MCF 10A (cell line): Measurements from ENCODE around the gene MAP1LC3B. TPM values are rescaled to one million over a fixed set of nuclear protein-coding genes. Genes with fewer than 3 reads are reported as not detected.

Source experiments
- BruUV-seq: library from RNA; stranded (reverse); fragments of 400-500 nt; replicated peaks from 2 replicates; lab custom pipeline; 2021; lab: Mats Ljungman, UMichigan
- CTCF ChIA-PET: fragments of 300-600 bp; sonication (Branson Sonifier 250); formaldehyde crosslinking; extraction: SDS; loops from one replicate; lab custom pipeline; 2021; ENCODE audit warnings: antibody characterized with exemption, inconsistent platforms; lab: Yijun Ruan, JAX
- POLR2A ChIA-PET: fragments of 300-600, 350-650 bp; sonication (Branson Sonifier 250); formaldehyde crosslinking; extraction: SDS; loops from one replicate; lab custom pipeline; 2020; ENCODE audit warnings: antibody characterized with exemption, inconsistent platforms; lab: Yijun Ruan, JAX
- DNase-seq: peaks from one replicate; pipeline ENCODE4 v3.0.0-alpha.2; 2018; ENCODE audit not compliant: unreplicated experiment
- H3K27ac Mint-ChIP-seq: one replicate; pipeline ENCODE4 v1.8.0; 2022; ENCODE audit warnings: mild to moderate bottlenecking, low read depth, mixed read lengths; ENCODE audit not compliant: unreplicated experiment
- H3K27me3 Mint-ChIP-seq: one replicate; pipeline ENCODE4 v1.8.0; 2022; ENCODE audit warnings: mixed read lengths; ENCODE audit not compliant: insufficient read depth, unreplicated experiment
- H3K36me3 Mint-ChIP-seq: one replicate; pipeline ENCODE4 v1.8.0; 2022; ENCODE audit warnings: mild to moderate bottlenecking, moderate library complexity, mixed read lengths; ENCODE audit not compliant: insufficient read depth, unreplicated experiment
- H3K4me1 Mint-ChIP-seq: one replicate; pipeline ENCODE4 v1.8.0; 2022; ENCODE audit warnings: mixed read lengths; ENCODE audit not compliant: insufficient read depth, unreplicated experiment
- H3K4me3 Mint-ChIP-seq: one replicate; pipeline ENCODE4 v1.8.0; 2022; ENCODE audit warnings: mild to moderate bottlenecking, moderate library complexity, mixed read lengths; ENCODE audit not compliant: unreplicated experiment
- H3K9me3 Mint-ChIP-seq: one replicate; pipeline ENCODE4 v1.8.0; 2022; ENCODE audit warnings: mixed read lengths; ENCODE audit not compliant: unreplicated experiment
- intact Hi-C: fragments of 100-400 bp; cut with micrococcal nuclease; formaldehyde crosslinking; loops from 2 replicates; pipeline ENCODE4 v1.14.1; 2022
- total RNA-seq: library from RNA; stranded (reverse); gene quantifications from 2 replicates; pipeline ENCODE4 v1.2.3, GENCODE V29; 2022
- TF ChIP-seq, protein P1 (sequence below): fragments of 200-600 bp; IDR thresholded peaks from one replicate; pipeline ENCODE4 v1.8.0; 2022; ENCODE audit warnings: antibody characterized with exemption, mild to moderate bottlenecking; ENCODE audit not compliant: unreplicated experiment

MAP1LC3B gene
- total RNA-seq, 1 experiment from 2014 or later = 271 TPM

DNA sequence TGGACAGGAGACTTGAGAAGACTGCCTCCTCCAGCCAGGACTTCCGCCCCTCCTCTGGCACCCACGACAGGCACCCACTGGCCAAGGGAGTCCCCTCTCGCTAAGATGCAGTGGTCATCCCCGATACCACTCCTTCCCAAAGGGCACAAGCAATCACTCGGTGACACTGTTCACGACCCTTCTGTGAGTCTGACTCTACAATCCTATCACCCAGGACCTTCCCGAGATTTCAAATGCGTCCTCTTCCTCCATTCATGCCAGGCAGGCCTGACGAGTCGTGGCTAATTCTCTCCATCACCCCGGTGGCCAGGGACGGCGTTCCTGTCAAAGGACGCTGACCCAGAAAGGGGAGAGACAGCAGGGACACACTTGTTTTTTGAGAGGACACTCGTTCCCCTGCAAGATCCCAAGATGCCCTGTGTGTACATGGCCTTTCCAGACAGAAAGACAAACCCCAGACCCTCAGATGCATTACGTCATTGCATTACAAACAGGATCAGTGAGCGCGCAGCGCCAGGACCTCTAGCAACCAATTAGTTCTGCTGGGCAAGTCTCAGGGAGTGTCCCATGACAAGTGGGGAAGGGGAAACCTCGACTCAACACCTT, 20.8 kb upstream of the MAP1LC3B start:
- POLR2A ChIA-PET = interaction anchor here (0.7 kb wide), 1 partner anchor 30 kb away, joined by 3 read pairs; no protein-coding TSS in a partner anchor
- no peak for DNase-seq
- Mint-ChIP-seq H3K27ac (peak overlapping the region; percentile 13), H3K4me1 (peaks cover 15% of the 10 kb centered on the region), H3K4me3 (no peak overlapping the region), H3K9me3 (no peaks in the 10 kb centered on the region), H3K36me3 (peaks cover 22% of the 10 kb centered on the region), H3K27me3 (no peaks in the 10 kb centered on the region)
- CTCF ChIA-PET = interaction anchor here (0.7 to 1.4 kb wide), 3 partner anchors 10 to 46 kb away, joined by 3 to 5 read pairs (median 3); no protein-coding TSS in a partner anchor
- intact Hi-C loops = no loop called here
- TF ChIP-seq, protein P1, sequence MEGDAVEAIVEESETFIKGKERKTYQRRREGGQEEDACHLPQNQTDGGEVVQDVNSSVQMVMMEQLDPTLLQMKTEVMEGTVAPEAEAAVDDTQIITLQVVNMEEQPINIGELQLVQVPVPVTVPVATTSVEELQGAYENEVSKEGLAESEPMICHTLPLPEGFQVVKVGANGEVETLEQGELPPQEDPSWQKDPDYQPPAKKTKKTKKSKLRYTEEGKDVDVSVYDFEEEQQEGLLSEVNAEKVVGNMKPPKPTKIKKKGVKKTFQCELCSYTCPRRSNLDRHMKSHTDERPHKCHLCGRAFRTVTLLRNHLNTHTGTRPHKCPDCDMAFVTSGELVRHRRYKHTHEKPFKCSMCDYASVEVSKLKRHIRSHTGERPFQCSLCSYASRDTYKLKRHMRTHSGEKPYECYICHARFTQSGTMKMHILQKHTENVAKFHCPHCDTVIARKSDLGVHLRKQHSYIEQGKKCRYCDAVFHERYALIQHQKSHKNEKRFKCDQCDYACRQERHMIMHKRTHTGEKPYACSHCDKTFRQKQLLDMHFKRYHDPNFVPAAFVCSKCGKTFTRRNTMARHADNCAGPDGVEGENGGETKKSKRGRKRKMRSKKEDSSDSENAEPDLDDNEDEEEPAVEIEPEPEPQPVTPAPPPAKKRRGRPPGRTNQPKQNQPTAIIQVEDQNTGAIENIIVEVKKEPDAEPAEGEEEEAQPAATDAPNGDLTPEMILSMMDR = no peak
- no TSS peak for BruUV-seq

DNA sequence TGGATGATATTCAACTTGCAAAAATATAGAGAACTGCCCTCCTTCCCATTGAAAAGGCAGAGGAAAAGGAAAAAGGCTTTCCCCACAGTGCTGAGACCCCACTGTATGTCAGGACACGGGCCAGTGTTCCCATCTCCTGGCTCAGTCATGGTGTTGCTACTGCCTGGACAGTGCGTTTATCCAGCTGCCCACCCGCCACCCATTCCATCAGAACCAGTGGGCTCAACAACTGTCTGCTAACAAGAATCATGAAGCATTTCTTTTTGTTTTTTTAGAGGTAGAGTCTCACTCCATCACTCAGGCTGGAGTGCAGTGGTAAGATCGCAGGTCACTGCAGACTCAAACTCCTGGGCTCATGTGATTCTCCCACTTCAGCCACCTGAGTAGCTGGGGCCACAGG, 19.8 kb upstream of the MAP1LC3B start:
- Mint-ChIP-seq H3K9me3 (no peaks in the 10 kb centered on the region), H3K4me1 (peaks cover 13% of the 10 kb centered on the region), H3K36me3 (peaks cover 12% of the 10 kb centered on the region), H3K27me3 (no peaks in the 10 kb centered on the region), H3K27ac (peak overlapping the region; percentile 13), H3K4me3 (no peak overlapping the region)
- intact Hi-C loops = no loop called here
- CTCF ChIA-PET = interaction anchor here (0.7 to 1.4 kb wide), 4 partner anchors 9 to 309 kb away, joined by 3 to 5 read pairs (median 4); no protein-coding TSS in a partner anchor
- POLR2A ChIA-PET = no interaction called here
- no TSS peak for BruUV-seq
- TF ChIP-seq, protein P1 = no peak
- DNase-seq = no peak

DNA sequence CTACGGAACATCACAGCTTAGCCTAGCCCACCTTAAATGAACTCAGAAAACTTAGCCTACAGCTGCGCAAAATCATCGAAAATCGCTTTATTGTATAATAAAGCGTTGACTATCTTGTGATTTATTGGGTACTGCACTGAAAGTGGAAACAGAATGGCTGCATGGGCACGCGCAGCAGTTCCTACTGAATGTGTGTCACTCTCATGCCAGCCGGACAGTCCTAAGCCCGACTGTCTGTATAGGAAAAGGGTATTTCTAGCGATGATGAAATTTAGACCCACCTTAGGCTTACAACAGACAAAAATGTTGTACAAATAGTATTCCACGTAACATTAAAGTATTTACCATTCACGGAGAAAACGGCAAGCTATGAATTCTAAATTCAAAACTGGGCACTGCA, 17.8 kb upstream of the MAP1LC3B start:
- Mint-ChIP-seq H3K36me3 (peaks cover 10% of the 10 kb centered on the region), H3K27me3 (no peaks in the 10 kb centered on the region), H3K27ac (peak overlapping the region; percentile 14), H3K9me3 (no peaks in the 10 kb centered on the region), H3K4me1 (peaks cover 10% of the 10 kb centered on the region), H3K4me3 (no peak overlapping the region)
- ChIA-PET CTCF (interaction anchor here (0.8 kb wide), 1 partner anchor 19 kb away, joined by 4 read pairs; no protein-coding TSS in a partner anchor), POLR2A (interaction anchor here (0.7 to 3.7 kb wide), 6 partner anchors 9 to 701 kb away, joined by 3 to 40 read pairs (median 15); partner anchors contain the start of genes C16orf95 and FBXO31)
- intact Hi-C loops = no loop called here
- no peak for DNase-seq
- TF ChIP-seq, protein P1 = no peak
- BruUV-seq = no TSS peak

DNA sequence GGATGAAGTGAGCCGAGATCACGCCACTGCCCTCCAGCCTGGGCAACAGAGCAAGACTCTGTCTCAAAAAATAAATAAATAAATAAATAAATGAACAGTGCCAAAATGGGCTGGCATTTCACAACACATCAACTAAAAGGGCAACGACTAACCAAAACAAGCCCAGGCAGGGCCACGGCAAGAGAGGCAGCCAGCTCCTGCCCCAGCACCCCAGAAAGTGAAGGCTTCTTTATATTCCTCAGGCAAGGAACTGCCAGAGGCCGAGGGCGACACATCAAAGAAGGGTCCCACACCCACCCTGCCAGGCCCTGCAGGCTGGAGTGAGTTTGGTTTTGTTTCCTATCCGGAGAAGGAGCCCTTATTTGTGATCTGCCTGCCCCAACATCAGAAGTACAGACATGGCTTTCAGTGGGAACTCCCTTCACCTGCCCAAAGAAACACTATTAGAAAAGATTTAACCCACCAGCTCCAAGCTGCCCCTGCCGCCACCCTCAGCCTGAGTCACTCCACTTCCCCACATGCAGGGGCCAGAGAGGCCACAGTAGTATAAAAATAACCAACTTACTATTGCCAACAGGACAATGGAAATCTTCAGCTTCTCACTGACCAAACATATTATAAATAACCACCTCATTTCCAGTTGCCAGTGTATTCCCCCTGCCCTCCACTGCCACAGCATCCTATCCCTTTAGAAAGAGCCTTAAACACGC, 16.6 kb upstream of the MAP1LC3B start:
- Mint-ChIP-seq H3K4me1 (peaks cover 8% of the 10 kb centered on the region), H3K27ac (peak overlapping the region; percentile 99), H3K27me3 (no peaks in the 10 kb centered on the region), H3K36me3 (peaks cover 6% of the 10 kb centered on the region), H3K4me3 (peak overlapping the region; percentile 62), H3K9me3 (no peaks in the 10 kb centered on the region)
- BruUV-seq = TSS peak; percentile 59
- intact Hi-C loops = no loop called here
- POLR2A ChIA-PET = interaction anchor here (0.6 to 3.7 kb wide), 11 partner anchors 8 to 841 kb away, joined by 3 to 40 read pairs (median 4); partner anchors contain the start of genes C16orf95, FBXO31, FOXC2 and MAP1LC3B
- CTCF ChIA-PET = interaction anchor here (0.6 to 1.3 kb wide), 3 partner anchors 18 to 85 kb away, joined by 3 to 4 read pairs (median 3); no protein-coding TSS in a partner anchor
- peak; percentile 63 for DNase-seq
- TF ChIP-seq, protein P1 = no peak
